ENCODE data around the gene SPEF2. TPM values are rescaled to one million over a fixed set of nuclear protein-coding genes. Genes with fewer than 3 reads are reported as not detected.
A peak's percentile ranks its signal among the peaks of the same experiment; 100 is the strongest.

The SPEF2 gene
- total RNA-seq, 1 donor from 2014 or later, result 4.6 TPM

GRCh38 chr5:35857606-35858205 lies 240.0 kb downstream of the SPEF2 start:
- DNase-seq (ENCODE audit: low spot score), result no peak
- Mint-ChIP-seq H3K36me3 (ENCODE audit: low read depth) (peaks cover 43% of the 10 kb centered on the region), H3K4me1 (ENCODE audit: low read depth) (peaks cover 96% of the 10 kb centered on the region), H3K4me3 (peak overlapping the region; percentile 83), H3K27me3 (ENCODE audit: insufficient read depth) (no peaks in the 10 kb centered on the region), H3K9me3 (peaks cover under 1% of the 10 kb centered on the region), H3K27ac (peak overlapping the region; percentile 94)
- intact Hi-C loops (cut with micrococcal nuclease), result loop anchor here (1.0 to 10.0 kb wide), 14 partner anchors 21 to 1020 kb away; partner anchors contain the start of genes DNAJC21, NADK2 and NIPBL

GRCh38 chr5:35859101-35859661 lies 241.5 kb downstream of the SPEF2 start:
- H3K27me3 Mint-ChIP-seq (ENCODE audit: insufficient read depth), result no peaks in the 10 kb centered on the region
- no peak for DNase-seq (ENCODE audit: low spot score)
- peaks cover 96% of the 10 kb centered on the region for H3K4me1 Mint-ChIP-seq (ENCODE audit: low read depth)
- H3K27ac Mint-ChIP-seq, result peak overlapping the region; percentile 87
- H3K4me3 Mint-ChIP-seq, result peak overlapping the region; percentile 86
- H3K36me3 Mint-ChIP-seq (ENCODE audit: low read depth), result peaks cover 52% of the 10 kb centered on the region
- intact Hi-C loops (cut with micrococcal nuclease), result loop anchor here (1.0 to 10.0 kb wide), 5 partner anchors 8 to 1018 kb away; partner anchors contain the start of genes DNAJC21, NADK2 and NIPBL
- H3K9me3 Mint-ChIP-seq, result peaks cover 4% of the 10 kb centered on the region

GRCh38 chr5:35860686-35861085 lies 243.0 kb downstream of the SPEF2 start:
- Mint-ChIP-seq H3K4me3 (peak overlapping the region; percentile 86), H3K27ac (peak overlapping the region; percentile 87), H3K27me3 (ENCODE audit: insufficient read depth) (no peaks in the 10 kb centered on the region), H3K36me3 (ENCODE audit: low read depth) (peaks cover 64% of the 10 kb centered on the region), H3K9me3 (peaks cover 15% of the 10 kb centered on the region), H3K4me1 (ENCODE audit: low read depth) (peaks cover 96% of the 10 kb centered on the region)
- DNase-seq (ENCODE audit: low spot score), result no peak
- intact Hi-C loops (cut with micrococcal nuclease), result loop anchor here (2.0 kb wide), 1 partner anchor 16 kb away; no protein-coding TSS in a partner anchor

GRCh38 chr5:35861718-35862117 lies 244.1 kb downstream of the SPEF2 start:
- Mint-ChIP-seq H3K27me3 (ENCODE audit: insufficient read depth) (no peaks in the 10 kb centered on the region), H3K36me3 (ENCODE audit: low read depth) (peaks cover 66% of the 10 kb centered on the region), H3K27ac (peak overlapping the region; percentile 92), H3K4me1 (ENCODE audit: low read depth) (peaks cover 93% of the 10 kb centered on the region), H3K4me3 (peak overlapping the region; percentile 86), H3K9me3 (peaks cover 15% of the 10 kb centered on the region)
- intact Hi-C loops (cut with micrococcal nuclease), result loop anchor here (2.0 kb wide), 1 partner anchor 15 kb away; no protein-coding TSS in a partner anchor
- DNase-seq (ENCODE audit: low spot score), result no peak

- intact Hi-C loops (cut with micrococcal nuclease), result no loop called here
Observed at GRCh38 chr5:35862126-35862525, 244.5 kb downstream of the SPEF2 start.

GRCh38 chr5:35863159-35863558 lies 245.5 kb downstream of the SPEF2 start:
- peak overlapping the region; percentile 92 for H3K27ac Mint-ChIP-seq
- no peak for DNase-seq (ENCODE audit: low spot score)
- peaks cover 15% of the 10 kb centered on the region for H3K9me3 Mint-ChIP-seq
- intact Hi-C loops (cut with micrococcal nuclease), result loop anchor here (1.0 kb wide), 1 partner anchor 8 kb away; no protein-coding TSS in a partner anchor
- peak overlapping the region; percentile 86 for H3K4me3 Mint-ChIP-seq
- no peaks in the 10 kb centered on the region for H3K27me3 Mint-ChIP-seq (ENCODE audit: insufficient read depth)
- peaks cover 92% of the 10 kb centered on the region for H3K4me1 Mint-ChIP-seq (ENCODE audit: low read depth)
- peaks cover 76% of the 10 kb centered on the region for H3K36me3 Mint-ChIP-seq (ENCODE audit: low read depth)

More at GRCh38 chr5:35862126-35862525, 244.5 kb downstream of the SPEF2 start:
- peak overlapping the region; percentile 86 for H3K4me3 Mint-ChIP-seq
- H3K27me3 Mint-ChIP-seq (ENCODE audit: insufficient read depth), result no peaks in the 10 kb centered on the region
- H3K36me3 Mint-ChIP-seq (ENCODE audit: low read depth), result peaks cover 68% of the 10 kb centered on the region
- H3K27ac Mint-ChIP-seq, result peak overlapping the region; percentile 92
- H3K9me3 Mint-ChIP-seq, result peaks cover 15% of the 10 kb centered on the region
- no peak for DNase-seq (ENCODE audit: low spot score)
- H3K4me1 Mint-ChIP-seq (ENCODE audit: low read depth), result peaks cover 92% of the 10 kb centered on the region

Other genes with a start within 250 kb of the SPEF2 start
- 47.2 and 50.8 TPM in 2 replicates for gene IL7R, start 239.0 kb downstream of the SPEF2 start, total RNA-seq

Data from activated T-helper 1 cell treated with anti-CD3 and anti-CD28 coated beads, Interleukin-12 subunit alpha, Interleukin-12 subunit beta, Interleukin-2, Interleukin-4 antibody, amounts not matched to agents 30 ng/mL and 10 ng/mL and 1 ng/mL, durations not matched to agents 14 hours and 24 hours and 36 hours (primary cell).